GM06990 (cell line): ENCODE data around the gene CTSL.

ENCODE experiments used
- DNase-seq: peaks from one replicate; pipeline ENCODE4 v3.0.0-alpha.2; 2011; ENCODE audit not compliant: insufficient read length; ENCODE audit errors: extremely low read depth
- H3K27me3 ChIP-seq: replicated peaks from 2 replicates; pipeline ENCODE4 v1.6.0; 2011; ENCODE audit warnings: low read length; ENCODE audit not compliant: control insufficient read depth, insufficient read depth
- H3K36me3 ChIP-seq: 2 replicates; pipeline ENCODE4 v1.5.1; 2011; ENCODE audit warnings: low read length; ENCODE audit not compliant: control insufficient read depth, insufficient read depth
- H3K4me3 ChIP-seq: replicated peaks from 2 replicates; pipeline ENCODE4 v1.5.1; 2011; ENCODE audit warnings: low read depth, mild to moderate bottlenecking, control low read depth, low read length
- TF ChIP-seq, protein P1 (sequence below): IDR thresholded peaks from 2 replicates; pipeline ENCODE4 v1.5.1; 2011; ENCODE audit warnings: low read length, control low read depth, mild to moderate bottlenecking, inconsistent platforms; ENCODE audit not compliant: insufficient read depth, poor library complexity, severe bottlenecking

Gene CTSL

DNA sequence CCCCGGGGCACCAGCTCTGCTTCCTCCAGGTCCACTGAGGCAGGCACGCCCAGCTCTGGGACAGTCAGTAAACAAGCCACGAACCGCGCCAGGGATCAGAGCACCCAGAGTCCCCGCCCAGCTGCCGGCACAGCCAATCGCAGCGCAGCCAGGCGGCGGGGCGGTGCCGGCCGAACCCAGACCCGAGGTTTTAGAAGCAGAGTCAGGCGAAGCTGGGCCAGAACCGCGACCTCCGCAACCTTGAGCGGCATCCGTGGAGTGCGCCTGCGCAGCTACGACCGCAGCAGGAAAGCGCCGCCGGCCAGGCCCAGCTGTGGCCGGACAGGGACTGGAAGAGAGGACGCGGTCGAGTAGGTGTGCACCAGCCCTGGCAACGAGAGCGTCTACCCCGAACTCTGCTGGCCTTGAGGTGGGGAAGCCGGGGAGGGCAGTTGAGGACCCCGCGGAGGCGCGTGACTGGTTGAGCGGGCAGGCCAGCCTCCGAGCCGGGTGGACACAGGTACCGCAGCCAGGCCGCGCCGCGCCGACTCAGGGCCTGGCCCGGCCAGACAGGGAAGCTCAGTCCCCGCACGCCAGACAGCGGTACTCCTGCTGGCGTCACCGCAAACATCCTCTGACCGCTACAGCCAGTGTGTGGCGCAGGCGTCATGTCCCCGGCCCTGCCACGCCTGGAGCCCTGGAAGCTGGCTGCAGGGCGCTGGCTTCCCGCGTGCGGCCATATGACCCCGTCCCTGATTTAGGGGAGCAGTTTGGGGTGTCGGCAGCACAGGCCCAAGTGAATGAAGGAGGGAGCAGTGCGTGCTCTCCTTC is at the start of gene CTSL:
Gene CTSL, plus strand, starts transcription at position 220 of the 810 bp plus-strand sequence. CDS start 1,485 bp downstream, outside the sequence.
- H3K27me3 ChIP-seq: peaks cover 2% of the 10 kb centered on the region
- no peaks in the 10 kb centered on the region for H3K36me3 ChIP-seq
- TF ChIP-seq, protein P1, sequence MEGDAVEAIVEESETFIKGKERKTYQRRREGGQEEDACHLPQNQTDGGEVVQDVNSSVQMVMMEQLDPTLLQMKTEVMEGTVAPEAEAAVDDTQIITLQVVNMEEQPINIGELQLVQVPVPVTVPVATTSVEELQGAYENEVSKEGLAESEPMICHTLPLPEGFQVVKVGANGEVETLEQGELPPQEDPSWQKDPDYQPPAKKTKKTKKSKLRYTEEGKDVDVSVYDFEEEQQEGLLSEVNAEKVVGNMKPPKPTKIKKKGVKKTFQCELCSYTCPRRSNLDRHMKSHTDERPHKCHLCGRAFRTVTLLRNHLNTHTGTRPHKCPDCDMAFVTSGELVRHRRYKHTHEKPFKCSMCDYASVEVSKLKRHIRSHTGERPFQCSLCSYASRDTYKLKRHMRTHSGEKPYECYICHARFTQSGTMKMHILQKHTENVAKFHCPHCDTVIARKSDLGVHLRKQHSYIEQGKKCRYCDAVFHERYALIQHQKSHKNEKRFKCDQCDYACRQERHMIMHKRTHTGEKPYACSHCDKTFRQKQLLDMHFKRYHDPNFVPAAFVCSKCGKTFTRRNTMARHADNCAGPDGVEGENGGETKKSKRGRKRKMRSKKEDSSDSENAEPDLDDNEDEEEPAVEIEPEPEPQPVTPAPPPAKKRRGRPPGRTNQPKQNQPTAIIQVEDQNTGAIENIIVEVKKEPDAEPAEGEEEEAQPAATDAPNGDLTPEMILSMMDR: no peak
- peak within 1 kb of the TSS; percentile 47 for H3K4me3 ChIP-seq
- DNase-seq: peak; percentile 28

DNA sequence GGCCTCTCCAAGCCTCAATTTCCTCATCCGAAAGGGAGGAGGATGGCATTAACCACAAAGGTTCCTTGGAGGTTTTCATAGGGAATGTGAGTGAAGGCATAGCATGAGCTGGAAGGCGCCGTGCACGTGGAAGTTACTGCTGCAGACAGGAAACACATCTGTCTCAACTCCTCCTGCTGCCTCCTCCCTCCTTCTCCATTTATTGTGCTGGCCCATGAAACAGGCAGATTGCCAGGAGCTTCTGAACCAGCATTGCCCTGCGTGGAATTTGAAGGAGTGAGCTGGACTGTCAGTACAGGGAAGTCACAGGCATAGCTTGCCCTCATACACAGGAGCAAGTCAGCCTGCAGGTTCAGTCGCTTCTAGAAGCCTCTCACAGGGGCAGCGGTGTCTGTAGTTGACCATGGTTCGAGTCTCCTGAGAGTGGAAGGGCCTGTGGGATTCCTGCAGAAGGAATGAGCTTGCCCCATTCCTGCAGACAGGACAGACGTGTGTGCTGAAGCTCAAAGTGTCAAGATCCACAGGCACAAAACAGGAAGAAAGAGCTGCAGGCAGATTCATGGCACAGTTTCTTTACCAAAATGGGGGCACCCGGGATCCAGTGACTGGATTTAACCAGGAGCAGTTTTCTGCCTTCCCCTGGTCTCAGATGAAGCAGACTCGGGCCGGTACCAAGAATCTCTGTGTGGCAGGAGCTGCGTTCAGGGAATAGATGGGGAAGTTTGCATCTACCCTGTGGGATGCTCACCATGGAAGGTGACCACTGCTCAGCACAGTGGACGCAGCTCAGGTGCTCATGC is 48.7 kb upstream of the CTSL start:
- Histone ChIP-seq H3K27me3 (no peaks in the 10 kb centered on the region), H3K36me3 (peaks cover 25% of the 10 kb centered on the region), H3K4me3 (no peak overlapping the region)
- TF ChIP-seq, protein P1: no peak
- no peak for DNase-seq

DNA sequence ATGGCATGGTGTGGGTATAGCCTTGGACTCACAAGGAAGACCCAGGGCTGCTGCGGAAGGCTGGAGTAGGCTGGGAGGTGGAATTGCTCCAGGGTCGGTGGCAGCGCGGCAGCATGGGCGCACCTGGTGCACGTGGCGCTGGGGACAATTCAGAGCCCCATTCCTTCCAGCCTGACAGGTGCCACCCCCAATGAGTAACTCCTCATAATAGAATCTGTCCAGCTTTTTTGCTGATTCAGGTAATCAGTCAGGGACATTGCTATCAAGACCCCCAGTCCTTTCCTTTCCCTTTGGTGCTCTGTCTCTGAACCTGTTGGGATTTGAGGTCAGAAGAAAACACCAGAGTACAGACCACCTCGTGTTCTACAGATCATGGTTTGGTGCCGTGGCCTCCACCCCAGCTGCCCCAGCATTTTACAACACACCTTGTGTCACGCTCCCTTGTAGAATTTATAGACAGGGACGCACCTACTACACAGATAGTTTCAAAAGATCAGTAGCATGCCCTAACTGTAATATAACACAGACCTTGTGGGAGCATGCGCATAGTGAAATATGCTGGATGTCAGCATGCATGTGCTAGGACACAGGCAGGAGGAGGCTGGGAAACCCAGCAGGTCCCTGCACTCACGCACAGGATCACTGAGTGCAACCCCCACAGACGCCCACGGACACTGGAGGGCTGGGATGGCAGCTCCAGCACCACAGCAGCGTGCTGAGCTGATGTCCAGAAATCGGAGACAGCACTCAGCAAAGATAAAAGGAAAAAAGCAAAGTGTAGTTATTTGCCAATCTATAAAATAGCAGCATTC is 47.9 kb upstream of the CTSL start:
- no peak for DNase-seq
- Histone ChIP-seq H3K27me3 (no peaks in the 10 kb centered on the region), H3K36me3 (peaks cover 25% of the 10 kb centered on the region), H3K4me3 (no peak overlapping the region)
- TF ChIP-seq, protein P1: no peak

DNA sequence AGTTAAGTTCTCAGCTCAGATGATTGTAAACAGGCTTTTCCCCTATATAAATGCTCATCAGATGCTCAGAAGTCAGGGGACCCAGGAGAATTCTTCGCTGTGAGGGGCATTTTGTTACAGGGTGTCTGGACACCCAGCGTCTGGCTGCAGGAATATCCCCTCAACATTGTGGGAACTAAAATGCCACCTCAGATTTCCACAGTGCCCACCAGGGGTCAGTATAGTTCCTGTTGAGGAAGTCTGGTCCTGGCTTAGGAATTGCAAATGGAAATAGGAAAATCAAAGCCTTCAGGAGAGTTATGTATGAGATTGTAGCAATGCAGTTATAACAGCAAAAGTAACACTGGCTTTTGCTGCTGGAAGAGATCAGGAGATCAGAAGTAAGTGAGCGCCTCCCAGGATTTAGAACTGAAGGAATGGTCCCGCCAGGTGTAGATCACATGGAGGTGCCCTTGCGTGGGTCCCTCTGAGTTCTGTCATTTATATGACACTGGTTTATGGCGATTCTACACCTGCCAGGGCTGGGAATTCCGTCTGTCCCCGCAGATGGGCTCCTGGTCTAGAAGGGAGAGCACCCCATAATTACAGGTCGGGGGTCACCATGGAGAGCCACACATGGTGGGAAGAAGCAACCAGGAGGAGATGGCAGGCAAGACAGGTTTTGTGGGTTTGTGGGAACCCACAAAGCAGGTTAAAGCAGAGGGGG is 47.1 kb upstream of the CTSL start:
- TF ChIP-seq, protein P1: peak; percentile 67
- peaks cover 24% of the 10 kb centered on the region for H3K36me3 ChIP-seq
- DNase-seq: no peak
- no peaks in the 10 kb centered on the region for H3K27me3 ChIP-seq
- no peak overlapping the region for H3K4me3 ChIP-seq
